DMS153 treated with DMSO at 0.1 percent for 48 hours (cell line): ENCODE results near the gene FBXW9.
"Not testable (repeated sequence)": the region's sequence is repeated elsewhere in the genome, so short reads cannot be mapped to it uniquely, and the experiment has no call there.

ENCODE experiments used
- DNase-seq: peaks from one replicate; lab custom pipeline; 2025; ENCODE audit not compliant: unreplicated experiment; lab: John Stamatoyannopoulos, UW

FBXW9 gene

DNA sequence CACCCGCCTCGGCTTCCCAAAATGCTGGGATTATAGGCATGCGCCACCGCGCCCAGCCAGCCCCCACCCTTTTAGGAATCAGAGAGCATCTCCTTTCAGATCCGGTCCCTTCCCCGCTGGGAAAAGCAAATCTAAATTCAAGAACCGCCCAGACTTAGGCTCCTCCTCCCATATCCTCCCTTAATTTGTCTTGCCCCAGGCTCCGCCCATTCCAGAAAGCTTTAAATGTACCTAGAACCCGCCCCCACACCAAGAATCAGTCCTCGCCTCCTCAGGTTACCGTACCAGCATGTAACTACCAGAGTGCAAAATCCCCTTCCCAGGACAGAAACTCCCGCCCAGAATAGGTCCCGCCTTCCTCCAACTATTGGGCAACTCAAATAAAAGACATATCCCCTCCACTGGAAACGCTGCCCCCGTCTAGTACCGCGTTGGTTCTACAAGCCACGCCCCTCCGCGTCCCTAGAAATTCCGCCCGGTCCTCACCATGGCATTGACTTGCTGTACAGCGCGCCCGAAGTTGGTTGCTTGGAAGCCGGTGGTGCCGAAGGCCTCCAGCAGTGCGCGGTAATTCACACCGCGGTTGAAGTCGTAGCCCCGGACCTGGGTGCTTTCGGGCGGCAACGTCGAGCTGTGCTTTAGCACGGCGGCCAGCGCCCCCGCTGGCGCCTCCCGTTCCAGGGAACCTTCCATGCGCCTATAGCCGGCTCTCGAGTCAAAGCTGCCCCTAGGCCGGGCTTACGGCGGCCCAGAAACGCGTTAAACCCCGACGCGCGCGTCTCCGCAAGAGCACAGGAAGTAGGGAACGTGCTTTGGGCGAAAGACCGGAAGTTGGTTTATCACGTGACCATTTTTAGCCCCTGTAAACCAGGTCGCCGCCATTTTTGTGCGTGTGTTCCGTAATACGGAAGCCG lies 15.1 kb downstream of the FBXW9 start, which contains the start of gene DHPS:
Gene DHPS (minus strand): TSS at position 807 of the 914 bp plus-strand sequence. CDS start 114 bp downstream, at position 693.
- DNase-seq: peak; percentile 98

GRCh38 chr19:12680034-12680433 lies 16.4 kb downstream of the FBXW9 start:
- DNase-seq: no peak

- DNase-seq: not testable (repeated sequence)
Observed at GRCh38 chr19:12678039-12678438, 18.4 kb downstream of the FBXW9 start.

GRCh38 chr19:12676928-12677327 lies 19.5 kb downstream of the FBXW9 start:
- no peak for DNase-seq

DNA sequence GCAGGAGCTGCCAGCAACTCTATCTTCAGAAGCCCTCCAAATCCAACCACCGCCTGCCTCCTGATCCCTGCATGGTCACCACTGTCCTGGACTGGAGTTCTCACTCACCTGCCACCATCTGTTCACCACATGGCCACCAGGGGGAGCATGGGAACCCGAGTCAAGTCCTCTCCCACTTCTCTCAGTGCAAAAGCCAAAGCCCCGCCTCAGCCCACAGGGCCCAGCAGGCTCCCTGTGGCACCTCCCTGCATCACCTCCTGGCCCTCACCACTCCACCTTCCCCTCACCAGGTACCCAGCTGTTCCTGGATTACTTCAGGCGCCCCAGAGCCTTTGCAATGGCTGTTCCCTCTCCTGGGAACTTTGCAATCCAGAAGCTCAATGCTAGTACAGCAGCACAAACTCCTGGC lies 20.0 kb downstream of the FBXW9 start:
- DNase-seq: peak; percentile 59

GRCh38 chr19:12675940-12676339 lies 20.5 kb downstream of the FBXW9 start:
- DNase-seq: no peak

- DNase-seq: no peak
Observed at GRCh38 chr19:12675399-12675798, 21.0 kb downstream of the FBXW9 start.

GRCh38 chr19:12672744-12673143 lies 23.7 kb downstream of the FBXW9 start:
- no peak for DNase-seq

GRCh38 chr19:12670159-12670928 lies 26.1 kb downstream of the FBXW9 start:
- no peak for DNase-seq

GRCh38 chr19:12669270-12670158 lies 26.9 kb downstream of the FBXW9 start:
- DNase-seq: peak; percentile 66

- no peak for DNase-seq
Observed at GRCh38 chr19:12668932-12669269, 27.5 kb downstream of the FBXW9 start.

GRCh38 chr19:12668346-12668745 lies 28.1 kb downstream of the FBXW9 start:
- DNase-seq: no peak

DNA sequence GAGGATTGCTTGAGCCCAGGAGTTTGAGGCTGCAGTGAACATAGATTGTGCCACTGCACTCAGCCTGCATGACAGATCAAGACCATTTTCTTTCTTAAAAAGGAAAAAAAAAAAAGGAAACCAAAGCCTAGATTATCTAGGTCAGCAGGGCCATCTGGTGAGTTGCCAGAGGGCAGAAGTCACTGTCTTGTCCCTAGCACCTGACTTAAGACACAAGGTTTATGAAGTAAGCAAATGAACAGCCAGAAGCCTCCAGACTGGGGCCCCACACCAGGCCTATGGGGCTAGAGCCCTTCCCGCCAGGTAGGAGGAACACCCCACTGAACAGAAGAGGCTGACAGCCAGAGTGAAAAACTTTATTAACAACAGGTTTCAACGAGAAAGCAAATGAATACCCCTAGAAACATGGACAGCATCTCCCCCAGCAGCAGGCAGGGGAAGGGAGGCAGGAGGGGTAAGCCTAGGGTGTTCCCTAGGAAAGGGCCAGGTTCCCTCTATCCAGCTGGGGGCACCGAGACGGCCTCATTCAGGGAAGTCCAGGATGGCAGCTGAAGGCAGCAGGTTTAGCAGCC lies 28.6 kb downstream of the FBXW9 start:
- no peak for DNase-seq

- peak; percentile 36 for DNase-seq
Observed at GRCh38 chr19:12666265-12667048, 30.0 kb downstream of the FBXW9 start, which contains the start of the genes MAN2B1 and WDR83. TSS of gene MAN2B1 (minus strand) at chr19:12666742. CDS start at chr19:12666701, 41 bp downstream. TSS of gene WDR83 (plus strand) at chr19:12666807. CDS start at chr19:12669791, 2,984 bp downstream.

DNA sequence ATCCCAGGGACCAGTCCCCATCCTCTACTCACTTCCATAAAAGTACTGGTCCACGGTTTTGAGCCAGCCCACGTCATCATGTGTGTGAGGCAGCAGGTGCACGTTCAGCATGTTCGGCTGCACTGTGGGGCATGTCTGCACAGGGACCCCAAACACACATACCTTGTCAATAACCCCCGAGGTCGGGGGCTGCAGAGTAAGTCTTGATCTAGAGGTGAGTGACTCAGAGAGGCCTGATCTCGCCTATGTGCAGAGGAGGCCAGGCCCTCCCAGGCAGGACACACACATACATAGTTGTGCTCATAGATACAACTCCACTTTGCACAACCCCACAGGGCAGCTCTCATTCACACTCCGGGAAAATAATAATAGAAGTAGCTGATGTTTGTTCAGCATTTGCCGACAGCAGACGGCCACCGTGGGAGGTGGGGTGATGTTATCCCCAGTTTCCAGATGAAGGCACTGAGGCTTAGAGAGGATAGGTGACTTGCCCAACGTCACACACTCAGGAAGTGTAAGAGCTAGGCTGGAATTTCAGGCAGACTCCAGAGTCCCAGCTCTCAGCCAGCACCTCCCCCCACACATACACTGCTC lies 30.7 kb downstream of the FBXW9 start:
- DNase-seq: no peak

- DNase-seq: no peak
Observed at GRCh38 chr19:12665281-12665573, 31.2 kb downstream of the FBXW9 start.

GRCh38 chr19:12664406-12665280 lies 31.8 kb downstream of the FBXW9 start:
- DNase-seq: no peak

- DNase-seq: no peak
Observed at GRCh38 chr19:12660980-12661379, 35.5 kb downstream of the FBXW9 start.

DNA sequence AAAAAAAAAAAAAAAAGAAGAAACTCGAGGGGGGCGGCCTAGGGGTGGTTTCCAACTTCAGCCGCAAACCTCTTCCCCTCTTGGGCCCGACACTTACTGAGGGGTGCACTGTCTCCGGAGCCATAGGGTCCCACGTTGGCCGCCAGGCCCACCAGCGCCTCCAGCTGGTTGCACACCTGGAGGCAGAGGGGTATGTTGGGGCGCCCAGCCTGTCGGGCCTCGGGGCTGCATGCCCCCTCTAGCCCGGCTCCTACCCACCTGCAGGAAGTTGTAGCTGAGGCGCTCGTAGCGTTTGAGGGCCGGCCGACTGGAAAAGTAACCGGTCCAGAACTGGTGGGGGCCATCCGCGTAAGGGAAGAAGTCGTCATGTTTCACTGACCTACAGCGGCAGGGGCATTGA lies 38.5 kb downstream of the FBXW9 start:
- no peak for DNase-seq
